ENCODE results near the gene CABCOCO1.

The CABCOCO1 gene, protein sequence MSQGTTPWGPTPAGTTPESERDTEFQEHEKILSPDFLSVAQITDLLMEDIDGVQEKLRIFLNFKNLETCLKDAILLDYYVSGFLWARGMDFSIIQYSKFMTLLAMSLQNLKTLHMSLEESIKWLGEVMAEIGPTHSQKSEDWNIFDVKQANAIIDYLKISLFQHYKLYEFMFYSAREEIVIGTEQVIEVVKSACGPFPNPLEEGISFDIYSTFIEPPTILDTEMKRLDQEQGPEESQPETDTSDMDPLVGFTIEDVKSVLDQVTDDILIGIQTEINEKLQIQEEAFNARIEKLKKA

DNA sequence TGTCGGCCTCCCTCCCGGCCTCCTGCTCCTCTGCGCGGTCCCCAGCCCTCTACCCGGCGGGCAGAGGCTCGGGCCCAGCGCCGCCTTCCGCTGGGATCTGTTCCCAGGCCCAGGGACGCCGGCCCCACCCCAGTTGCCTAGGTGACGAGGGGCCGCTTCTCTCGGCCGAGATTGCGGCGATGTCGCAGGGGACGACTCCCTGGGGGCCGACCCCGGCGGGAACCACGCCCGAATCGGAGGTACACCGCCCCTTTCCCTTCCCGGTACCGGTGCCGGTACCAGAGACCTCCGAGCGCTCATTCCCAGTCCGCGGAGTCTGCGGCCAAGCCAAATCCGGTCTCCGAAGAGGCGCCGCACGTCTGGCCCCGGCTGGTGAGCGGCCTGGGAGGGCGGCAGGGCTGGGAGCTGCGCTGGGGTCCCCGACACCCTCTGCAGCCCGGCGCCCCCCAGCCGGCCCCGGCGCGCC lies at the start of gene CABCOCO1:
TSS of gene CABCOCO1 (plus strand) at position 136 of the 466 bp plus-strand sequence. CDS start at position 180, 44 bp downstream.
- DNase-seq: no peak

DNA sequence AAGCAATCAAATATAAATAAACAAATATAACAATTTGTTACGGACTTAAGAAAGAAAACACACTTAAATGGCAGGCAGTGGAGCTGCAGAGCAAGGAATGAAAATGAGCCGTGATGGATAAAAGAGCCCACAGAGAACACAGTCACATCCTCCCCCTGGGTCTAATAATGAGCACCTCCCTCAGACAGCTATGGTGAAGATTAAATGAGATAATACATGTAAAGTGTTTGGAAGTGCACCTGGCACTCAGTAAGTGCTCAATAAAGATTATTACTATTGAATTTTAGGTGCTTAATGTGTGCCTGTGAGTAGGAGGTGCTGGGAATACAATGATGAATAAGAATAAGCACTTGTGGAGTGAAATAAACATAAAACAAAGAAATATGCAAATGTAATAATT lies 49.1 kb upstream of the CABCOCO1 start:
- no peak for DNase-seq

DNA sequence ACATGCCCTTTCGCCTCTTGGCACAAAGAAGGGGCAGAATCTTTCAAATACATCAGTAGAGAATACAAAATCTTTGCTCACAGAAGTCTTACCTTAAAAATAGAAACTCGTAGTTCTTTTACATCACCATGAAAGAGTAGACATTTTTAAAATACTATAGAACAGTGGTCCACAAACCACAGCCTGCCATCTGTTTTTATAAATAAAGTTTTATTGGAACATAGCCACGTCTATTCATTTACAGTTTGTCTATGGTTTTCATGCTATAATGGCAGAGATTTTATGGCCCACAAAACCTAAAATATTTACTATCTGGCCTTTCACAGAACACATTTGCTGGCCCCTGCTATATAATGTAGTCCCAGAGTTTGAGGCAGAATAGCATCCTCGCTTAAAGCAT lies 46.1 kb upstream of the CABCOCO1 start:
- no peak for DNase-seq

DNA sequence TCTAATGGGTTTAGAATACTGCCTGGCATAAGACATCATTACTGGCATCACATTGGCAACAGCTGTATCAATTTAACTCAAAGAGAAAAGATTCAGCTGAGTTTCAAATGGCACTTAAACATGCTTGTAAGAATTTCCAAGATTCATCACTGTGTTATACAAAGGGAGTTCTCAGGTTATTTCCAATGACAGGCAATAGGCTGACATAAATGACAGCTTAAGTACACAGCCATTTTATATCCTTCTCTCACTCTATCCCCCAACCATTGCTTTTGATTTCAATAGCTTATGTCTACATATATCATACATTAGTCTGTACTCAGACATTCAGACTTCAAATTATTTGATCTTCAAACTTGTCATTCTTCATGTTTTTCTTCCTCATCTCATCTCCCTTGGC lies 45.5 kb upstream of the CABCOCO1 start:
- DNase-seq: no peak

DNA sequence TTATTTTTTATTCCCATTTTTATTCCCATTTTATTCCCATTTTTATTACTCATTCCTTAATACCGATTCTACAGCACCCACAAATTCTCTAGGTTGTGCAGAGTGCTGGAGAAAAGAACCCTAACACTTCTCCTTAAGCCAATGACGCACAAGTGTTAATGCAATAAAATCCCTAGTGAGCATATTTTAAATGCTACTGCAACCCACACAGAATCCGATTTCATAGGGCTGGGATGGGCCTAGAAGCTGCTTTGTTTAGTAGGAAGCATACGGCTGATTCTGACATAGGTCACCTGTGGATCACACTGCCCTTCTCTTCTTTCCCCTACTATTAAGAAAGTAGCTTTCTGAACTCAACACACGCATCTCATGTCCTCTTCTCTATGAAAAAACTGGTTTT lies 45.1 kb upstream of the CABCOCO1 start:
- no peak for DNase-seq

DNA sequence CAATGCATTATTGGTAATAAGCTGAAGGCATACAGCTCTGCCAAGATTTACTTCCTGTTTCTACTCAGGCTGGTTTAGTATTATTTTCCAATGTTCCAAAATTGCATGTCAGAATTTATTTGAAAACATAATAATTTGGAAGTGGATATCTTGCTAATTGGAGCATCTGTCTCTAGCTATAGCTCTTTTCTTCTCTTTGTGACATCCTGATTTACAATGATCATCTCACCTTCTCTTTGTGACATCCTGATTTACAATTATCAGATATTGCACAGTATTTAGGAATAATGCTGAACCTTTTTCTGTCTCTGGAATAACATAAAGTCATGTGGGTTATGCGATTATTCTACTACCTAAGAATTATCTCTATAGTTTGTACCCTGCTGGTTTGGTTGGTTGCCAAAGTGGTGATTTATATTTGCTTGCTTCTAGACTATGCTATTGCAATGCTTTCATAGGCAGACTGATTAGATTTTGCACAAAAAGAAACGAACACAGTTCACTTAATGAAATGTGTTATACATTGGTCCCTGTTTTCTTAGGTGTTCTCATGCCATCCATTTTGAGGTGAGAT lies 44.3 kb upstream of the CABCOCO1 start:
- peak; percentile 5 for DNase-seq

DNA sequence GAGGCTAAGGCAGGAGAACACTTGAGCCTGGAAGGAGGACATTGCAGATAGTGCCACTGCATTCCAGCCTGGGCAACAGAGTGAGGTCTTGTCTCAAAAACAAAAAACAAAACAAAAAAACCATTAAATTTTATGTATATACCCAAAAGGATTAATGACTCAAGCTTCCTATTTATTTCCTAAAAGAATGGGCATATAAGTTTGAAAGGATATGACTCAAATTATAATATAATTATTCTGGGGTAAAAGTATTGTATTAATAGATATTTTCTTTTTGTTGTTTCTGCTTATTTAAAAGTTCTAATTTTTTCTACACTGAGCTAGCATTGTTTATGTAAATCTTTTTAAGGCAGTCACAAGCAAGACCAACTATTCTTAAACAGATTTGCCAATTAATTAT lies 42.2 kb upstream of the CABCOCO1 start:
- no peak for DNase-seq

DNA sequence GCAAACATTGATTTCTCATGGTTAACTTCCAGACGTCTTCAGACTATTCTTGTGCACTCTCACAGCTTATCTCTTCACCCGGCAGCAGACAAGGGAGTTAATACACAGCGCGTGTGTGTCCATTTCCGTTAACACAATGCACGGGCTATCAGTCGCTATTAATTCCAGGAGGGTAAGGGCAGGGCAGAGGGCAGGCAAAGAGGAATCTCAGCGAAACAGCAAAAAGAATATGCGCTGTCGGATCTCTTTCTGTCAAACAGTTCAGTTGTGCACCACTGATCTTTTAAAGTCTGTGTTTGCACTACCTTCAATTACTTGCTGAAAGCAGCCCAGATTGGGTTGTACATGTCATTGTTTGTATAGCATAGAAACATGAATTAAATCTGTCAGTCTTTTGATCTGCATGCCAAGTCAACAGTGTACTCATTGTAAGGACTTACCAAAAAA lies 41.1 kb upstream of the CABCOCO1 start:
- DNase-seq: peak; percentile 9

DNA sequence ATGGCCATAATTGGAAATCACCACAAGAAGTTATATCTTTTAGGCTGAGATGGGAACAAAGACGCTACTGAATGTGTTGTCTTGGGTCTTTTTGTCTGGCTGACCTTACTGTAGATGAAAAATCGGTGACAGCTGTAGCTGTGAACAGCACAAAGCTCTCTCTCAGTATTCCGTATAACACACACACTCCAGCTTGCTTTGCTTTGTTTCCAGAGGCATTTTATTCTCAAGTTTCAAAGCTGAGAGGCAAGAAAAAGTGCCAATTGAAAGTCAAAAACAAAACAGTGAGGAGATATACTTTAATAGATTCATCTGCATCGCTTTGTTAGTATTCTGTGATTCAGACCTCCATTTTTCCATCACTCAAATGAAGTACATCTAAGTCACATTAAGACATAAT lies 39.6 kb upstream of the CABCOCO1 start:
- DNase-seq: no peak

DNA sequence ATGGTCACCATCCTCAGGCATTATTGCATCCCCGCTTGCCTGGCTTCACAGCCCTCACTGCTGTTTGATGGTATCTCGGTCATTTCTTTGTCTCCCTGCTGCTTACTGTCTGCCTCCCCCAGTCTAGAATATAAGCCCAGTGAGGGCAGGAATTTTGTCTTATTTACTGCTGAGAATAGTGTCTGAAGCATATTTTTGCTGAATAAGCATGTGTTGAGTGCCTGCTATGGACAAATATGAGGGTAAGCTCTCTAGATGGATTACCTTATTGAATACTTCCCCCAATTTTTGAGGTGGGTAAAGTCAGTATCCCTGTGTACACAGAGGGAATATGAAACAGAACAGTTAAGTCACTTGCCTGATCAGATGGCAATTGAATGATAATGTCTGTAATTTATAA lies 36.5 kb upstream of the CABCOCO1 start:
- DNase-seq: no peak

DNA sequence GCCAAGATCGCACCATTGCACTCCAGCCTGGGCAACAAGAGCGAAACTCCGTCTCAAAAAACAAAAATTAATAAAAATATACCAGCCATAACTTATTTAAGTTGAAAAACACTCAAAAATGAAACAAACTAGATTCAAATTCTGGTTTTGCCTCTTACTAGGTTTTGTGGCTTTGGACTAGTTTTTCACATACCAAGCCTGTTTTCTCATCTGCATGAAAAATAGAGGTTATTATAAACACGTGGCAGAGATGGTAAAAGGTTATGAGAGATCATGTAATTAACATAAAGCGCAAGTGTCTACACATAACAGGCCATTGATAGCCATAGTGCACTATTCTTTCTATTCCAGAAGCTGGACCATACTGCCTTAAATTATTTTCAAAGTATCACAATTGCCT lies 35.5 kb upstream of the CABCOCO1 start:
- no peak for DNase-seq

DNA sequence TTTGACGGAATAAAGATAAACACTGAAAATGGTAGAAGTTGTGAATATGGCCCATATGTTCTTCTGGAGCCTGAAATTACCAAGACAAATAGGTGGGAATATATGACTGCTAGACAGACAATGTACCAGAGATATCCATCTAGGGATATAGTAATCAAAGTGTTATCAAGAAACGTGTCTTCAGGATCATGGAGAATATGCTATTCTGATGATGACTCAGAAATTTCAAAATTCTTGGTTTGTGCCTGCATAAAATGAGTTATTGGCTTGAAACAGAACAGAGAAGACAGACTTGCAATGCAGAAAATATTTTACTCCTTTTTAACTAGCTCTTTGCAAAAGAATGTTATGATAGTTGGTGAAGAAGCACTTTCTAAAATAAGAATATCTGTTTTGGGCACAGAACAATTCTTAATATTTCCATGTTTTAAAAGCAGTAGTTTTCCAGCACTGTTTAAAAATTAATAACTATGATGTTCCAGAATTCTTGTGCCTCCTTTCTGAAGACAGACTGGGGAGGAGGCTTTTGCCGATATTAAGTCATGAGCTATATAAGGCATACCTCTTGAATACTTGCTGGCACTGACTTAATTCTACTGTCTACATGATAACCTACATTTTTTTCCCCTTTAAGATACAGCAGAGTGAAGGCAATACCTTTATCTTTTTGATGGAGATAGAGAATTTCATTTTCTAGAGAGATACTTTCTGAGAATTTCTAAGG lies 34.4 kb upstream of the CABCOCO1 start:
- no peak for DNase-seq

DNA sequence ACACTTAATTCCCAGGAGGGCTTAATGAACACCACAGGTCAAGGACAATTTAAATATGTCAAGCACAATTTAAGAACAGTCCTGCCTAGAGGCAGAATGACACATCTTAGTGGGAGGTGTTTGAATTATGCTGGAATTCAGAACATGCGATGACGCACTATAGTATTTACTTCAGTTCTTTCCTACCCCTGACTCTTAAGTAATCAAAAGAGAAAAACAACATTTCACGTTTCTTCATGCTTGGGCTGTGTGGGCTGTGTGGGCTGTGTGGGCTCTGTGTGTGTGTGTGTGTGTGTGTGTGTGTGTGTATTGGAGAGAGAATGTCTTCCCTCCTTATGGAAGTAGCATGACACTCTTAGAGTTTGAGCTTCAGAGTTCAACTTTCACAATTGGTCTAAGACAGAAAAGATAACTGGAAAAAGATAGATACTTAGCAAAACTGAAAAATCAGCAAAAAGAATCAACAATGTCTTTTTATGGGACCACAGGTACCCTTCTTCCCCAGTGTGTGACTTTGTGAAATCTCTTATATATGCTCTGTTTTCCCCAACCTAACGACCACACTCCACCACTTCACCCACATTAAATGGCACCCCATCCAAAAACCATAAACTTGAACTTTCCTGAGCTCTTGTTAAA lies 33.7 kb upstream of the CABCOCO1 start:
- DNase-seq: no peak

DNA sequence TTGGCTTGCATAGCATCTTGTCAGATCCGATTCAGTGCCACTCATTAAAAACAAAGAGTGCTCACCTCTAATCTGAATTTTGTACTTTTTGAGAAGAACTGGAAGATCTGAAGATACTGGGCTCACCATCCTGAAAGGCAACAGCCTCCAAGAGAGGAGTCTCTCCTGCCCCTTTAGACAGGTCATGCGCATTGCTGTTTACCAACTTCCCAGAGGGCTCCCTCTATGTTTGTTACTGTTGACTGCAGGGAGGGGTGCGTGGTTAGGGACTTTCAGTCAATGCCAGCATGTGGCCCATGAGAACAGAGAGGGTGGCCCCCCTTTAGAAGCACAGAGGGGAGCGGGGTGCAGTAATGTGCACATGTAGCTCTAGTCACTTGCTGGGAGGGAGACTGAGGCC lies 33.2 kb upstream of the CABCOCO1 start:
- DNase-seq: no peak

DNA sequence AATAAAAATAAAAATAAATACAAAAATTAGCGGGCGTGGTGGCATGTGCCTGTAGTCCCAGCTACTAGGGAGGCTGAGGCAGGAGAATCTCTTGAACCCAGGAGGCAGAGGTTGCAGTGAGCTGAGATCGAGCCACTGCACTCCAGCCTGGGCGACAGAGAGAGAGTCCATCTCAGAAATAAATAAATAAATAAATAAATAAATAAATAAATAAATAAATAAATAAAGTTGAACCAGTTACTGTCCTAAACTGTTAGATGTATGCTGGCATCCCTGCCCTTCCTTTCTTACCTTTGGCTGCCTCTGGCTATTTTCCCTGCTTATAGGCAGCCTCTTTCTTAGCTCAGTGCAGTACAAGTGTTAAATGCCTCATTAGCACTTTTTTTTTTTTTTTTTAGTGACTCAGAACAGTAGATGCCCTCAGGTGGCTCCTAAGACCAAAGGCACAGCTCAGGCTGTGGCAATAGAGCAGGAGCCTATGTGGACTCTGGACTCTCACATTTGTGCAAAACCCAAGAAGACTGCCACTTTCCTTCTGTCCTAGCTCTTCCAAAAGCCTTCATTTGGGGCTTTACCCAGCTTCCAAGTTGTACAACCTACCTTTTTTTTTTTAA lies 30.6 kb upstream of the CABCOCO1 start:
- no peak for DNase-seq

DNA sequence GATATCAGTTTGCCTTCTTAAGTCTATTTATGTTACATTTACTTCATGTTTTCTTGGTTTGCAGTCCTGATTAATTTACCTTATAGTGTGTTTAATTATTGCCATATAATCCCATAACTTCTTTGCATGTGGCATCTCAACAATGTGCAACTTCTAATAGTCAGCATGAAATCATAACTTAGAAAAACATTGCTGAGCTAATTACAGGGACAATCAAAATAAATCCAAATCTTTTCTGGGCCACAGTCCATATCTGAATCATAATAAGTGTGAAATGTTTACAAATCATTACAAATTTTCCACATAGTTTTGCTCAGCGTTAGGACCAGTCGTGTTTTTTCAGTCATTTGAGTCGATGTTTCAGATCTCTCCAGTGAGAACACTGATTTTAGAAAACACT lies 29.1 kb upstream of the CABCOCO1 start:
- no peak for DNase-seq

DNA sequence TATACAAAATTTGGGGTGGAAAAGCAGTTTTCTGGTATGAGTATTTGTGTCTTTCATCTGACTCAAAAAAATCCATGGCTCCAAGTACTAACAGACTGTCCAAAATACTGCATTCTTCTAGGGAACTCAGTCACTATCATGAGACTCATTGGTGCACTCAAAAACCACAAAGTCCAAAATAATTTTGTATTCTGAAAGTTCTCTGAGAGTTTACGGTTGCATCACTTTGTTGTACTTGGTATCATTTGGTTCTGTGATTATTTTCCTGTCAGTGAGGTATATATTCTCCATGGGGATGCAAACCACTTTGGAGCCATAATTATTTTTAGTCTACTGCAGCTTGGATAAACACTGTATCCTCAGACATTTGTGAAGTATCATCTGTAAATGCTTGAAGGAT lies 28.0 kb upstream of the CABCOCO1 start:
- DNase-seq: no peak

DNA sequence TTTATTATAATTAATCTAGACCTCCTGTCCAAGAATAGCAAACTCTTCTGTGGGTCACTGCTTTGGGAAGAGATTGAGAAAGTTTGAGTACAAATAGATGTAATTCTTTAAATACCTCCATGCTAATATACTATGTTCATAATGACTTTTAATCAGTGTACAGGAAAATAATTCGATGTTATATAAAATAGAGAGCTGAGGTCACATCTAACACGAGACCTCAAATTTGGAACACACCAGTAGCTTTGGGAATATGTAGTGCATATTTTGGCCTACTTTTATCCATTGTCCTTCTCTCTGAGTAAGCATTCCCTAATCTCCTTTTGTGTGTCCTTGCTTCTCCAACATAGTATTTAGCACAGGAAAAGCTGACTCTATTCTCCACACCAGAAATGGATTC lies 27.3 kb upstream of the CABCOCO1 start:
- no peak for DNase-seq

DNA sequence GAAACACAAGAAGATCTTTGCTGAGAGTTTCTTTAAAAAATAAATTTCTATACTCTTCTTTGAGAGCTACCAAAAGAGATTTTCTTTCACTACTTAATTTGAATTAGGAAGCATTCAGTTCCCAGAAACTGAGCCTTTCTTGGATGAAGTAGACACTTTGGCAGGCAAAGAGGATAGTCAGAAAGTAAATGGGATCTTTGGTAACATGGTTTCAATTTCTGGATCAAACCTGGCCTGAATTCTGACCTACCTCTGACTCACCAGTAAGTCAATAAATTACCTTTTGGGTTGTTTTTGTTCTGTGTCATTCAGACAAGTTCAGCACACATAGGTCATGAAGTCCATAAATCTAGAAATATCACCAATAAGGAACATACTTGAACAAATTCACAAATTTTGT lies 26.8 kb upstream of the CABCOCO1 start:
- DNase-seq: no peak

DNA sequence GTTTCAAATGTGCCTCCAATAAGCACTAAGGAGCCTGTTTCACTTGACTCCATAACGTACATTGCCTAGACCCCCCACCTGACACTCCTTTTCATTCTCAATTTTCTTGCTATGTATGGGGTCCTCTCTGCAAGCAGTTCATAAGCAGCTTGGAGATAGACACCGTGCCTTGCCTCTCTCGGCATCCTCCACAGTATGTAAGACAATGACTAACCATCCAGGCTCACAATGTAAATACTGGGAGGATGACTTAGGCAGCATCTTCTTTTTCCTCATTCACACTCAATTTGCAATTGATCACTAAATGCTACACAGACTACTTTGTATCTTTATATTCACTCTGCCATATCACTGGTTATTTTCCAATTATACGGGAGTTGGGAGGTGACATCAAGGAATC lies 22.8 kb upstream of the CABCOCO1 start:
- DNase-seq: no peak

DNA sequence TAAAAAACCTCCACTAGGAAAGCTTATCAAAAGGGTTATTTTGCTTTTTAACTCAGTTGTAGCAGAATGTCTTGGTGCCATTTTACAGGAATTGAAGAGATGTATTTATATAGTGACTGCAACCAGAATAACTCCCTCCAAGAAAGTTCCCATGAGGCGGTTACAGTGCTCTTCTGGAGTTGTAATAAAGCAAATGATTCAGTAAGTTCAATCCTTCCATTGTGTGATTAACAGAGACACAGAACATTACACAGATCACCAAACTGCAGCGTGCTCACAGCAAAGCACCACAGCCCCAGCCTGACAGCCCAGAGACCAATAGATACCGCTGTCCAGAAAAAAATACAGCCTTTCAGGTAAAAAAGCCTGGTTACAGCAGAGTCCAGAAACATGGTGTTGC lies 21.9 kb upstream of the CABCOCO1 start:
- no peak for DNase-seq

DNA sequence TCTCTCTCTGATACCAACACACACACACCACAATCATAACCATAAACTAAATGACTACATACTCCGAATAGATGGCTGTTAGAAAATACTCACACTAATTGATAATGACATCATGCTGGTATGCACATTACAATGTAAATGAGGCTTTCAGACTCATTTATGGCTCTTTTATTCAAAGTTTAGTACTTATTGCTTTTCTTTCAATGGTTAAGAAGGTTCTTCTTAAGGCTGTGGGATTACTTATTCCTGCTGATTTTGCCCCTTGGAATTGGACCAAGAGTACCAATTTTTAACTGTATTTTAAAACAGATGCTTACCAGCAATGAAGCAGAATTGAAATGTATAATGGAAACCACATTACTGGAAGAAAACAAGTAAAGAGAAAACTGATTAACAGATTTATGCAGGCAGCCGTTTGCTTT lies 20.6 kb upstream of the CABCOCO1 start:
- DNase-seq: no peak

DNA sequence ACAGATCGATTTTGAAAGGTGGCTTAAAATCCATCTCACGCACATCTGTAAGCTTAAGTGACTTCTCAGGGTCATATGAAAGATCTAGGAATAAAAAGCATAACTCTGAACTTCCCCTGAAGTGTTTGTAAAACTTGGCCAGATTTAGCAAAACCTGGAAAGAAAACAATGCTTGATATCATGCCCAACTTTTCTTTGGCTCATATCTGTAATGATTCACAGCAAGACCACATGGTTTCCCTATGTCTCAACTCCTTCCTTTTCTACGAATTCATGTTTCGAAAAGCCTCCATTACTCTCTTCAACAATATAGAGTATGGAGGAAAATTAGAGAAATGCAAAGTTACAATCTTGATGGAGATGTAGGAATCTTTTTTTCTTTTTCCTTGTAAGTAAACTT lies 20.1 kb upstream of the CABCOCO1 start:
- no peak for DNase-seq

Measured in NCI-H1694 treated with DMSO at 0.1 percent for 48 hours (cell line).